Thyroid gland (tissue), 4 donors: Measurements from ENCODE around the gene ZNF391.

ENCODE experiments used
- POLR2A ChIP-seq, 2 donors: fragments of 450-650 bp; IDR thresholded peaks; one replicate each; pipeline ENCODE4 v1.6.1; 2017; ENCODE audit warnings: antibody characterized with exemption in 2 of 2, mild to moderate bottlenecking in 2 of 2, moderate library complexity in 1 of 2
- TF ChIP-seq, protein P1 (sequence below), 6 experiments: fragments of 200-600 bp in 3 of 6; fragments of 450-650 bp in 3 of 6; sonication (generic) in 3 of 6; IDR thresholded peaks; one replicate each; pipeline ENCODE4 v1.5.1; 2016 to 2019; ENCODE audit warnings: antibody characterized with exemption in 6 of 6, mild to moderate bottlenecking in 2 of 6, inconsistent platforms in 1 of 6, moderate library complexity in 1 of 6

DNA sequence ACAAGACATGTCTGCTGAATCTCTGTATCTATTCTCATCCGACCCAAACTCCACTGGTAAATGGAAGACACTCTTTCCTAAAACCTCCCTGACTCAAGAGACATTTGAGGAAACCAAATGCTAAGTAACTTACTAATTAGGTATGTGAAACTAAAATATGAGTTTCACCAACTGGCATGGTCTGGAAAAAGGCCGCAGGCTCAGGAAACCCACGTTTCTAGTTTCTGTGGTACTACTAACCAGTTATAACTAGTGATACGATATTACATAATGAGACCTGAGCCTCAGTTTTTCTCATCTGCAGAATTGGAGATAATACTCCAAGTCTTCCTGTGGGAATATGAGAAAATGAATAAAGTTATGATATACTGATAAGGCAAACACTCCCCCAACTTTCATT, 39.9 kb downstream of the ZNF391 start:
- TF ChIP-seq, protein P1, sequence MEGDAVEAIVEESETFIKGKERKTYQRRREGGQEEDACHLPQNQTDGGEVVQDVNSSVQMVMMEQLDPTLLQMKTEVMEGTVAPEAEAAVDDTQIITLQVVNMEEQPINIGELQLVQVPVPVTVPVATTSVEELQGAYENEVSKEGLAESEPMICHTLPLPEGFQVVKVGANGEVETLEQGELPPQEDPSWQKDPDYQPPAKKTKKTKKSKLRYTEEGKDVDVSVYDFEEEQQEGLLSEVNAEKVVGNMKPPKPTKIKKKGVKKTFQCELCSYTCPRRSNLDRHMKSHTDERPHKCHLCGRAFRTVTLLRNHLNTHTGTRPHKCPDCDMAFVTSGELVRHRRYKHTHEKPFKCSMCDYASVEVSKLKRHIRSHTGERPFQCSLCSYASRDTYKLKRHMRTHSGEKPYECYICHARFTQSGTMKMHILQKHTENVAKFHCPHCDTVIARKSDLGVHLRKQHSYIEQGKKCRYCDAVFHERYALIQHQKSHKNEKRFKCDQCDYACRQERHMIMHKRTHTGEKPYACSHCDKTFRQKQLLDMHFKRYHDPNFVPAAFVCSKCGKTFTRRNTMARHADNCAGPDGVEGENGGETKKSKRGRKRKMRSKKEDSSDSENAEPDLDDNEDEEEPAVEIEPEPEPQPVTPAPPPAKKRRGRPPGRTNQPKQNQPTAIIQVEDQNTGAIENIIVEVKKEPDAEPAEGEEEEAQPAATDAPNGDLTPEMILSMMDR (IDR thresholded peaks at IDR 0.05): no peak
- no peak for TF ChIP-seq POLR2A (IDR thresholded peaks at IDR 0.05)
